AG08396 (cell line): ENCODE results near the gene SHANK2.

Experiments used
- DNase-seq: peaks from one replicate; pipeline ENCODE4 v3.0.0; 2012; ENCODE audit warnings: low spot score, mixed read lengths

Gene SHANK2

GRCh38 chr11:71252269-71252769 is at the start of gene SHANK2:
Gene SHANK2 (minus strand): TSS chr11:71252577. CDS start chr11:71147326, 105,251 bp downstream.
- DNase-seq, result peak; percentile 54

- DNase-seq, result peak; percentile 5
These were observed 49.6 kb upstream of the SHANK2 start for GRCh38 chr11:71301858-71302533.

- DNase-seq, result no peak
These were observed 48.9 kb upstream of the SHANK2 start for GRCh38 chr11:71301046-71301857.

GRCh38 chr11:71300187-71300586 is 47.8 kb upstream of the SHANK2 start:
- no peak for DNase-seq

- no peak for DNase-seq
These were observed 46.4 kb upstream of the SHANK2 start for GRCh38 chr11:71298761-71299181.

- no peak for DNase-seq
These were observed 45.7 kb upstream of the SHANK2 start for GRCh38 chr11:71298016-71298550.

- DNase-seq, result no peak
These were observed 42.6 kb upstream of the SHANK2 start for GRCh38 chr11:71294846-71295600.

GRCh38 chr11:71293961-71294782 is 41.8 kb upstream of the SHANK2 start:
- DNase-seq, result no peak

GRCh38 chr11:71286701-71287643 is 34.6 kb upstream of the SHANK2 start:
- DNase-seq, result peak; percentile 75

GRCh38 chr11:71285111-71285510 is 32.7 kb upstream of the SHANK2 start:
- no peak for DNase-seq

GRCh38 chr11:71284525-71285092 is 32.2 kb upstream of the SHANK2 start:
- peak; percentile 1 for DNase-seq

GRCh38 chr11:71283971-71284441 is 31.6 kb upstream of the SHANK2 start:
- DNase-seq, result no peak

- DNase-seq, result no peak
These were observed 30.4 kb upstream of the SHANK2 start for GRCh38 chr11:71282581-71283351.

- no peak for DNase-seq
These were observed 29.5 kb upstream of the SHANK2 start for GRCh38 chr11:71281831-71282230.

- no peak for DNase-seq
These were observed 28.8 kb upstream of the SHANK2 start for GRCh38 chr11:71281204-71281603.

GRCh38 chr11:71279916-71280645 is 27.7 kb upstream of the SHANK2 start:
- DNase-seq, result no peak

- DNase-seq, result no peak
These were observed 19.8 kb upstream of the SHANK2 start for GRCh38 chr11:71272161-71272560.
